COR-L47 (cell line): ENCODE measurements around the gene AFG1L.
"Not testable (repeated sequence)": the region's sequence is repeated elsewhere in the genome, so short reads cannot be mapped to it uniquely, and the experiment has no call there.

Experiments used
- DNase-seq: peaks from one replicate; lab custom pipeline; 2025; lab: John Stamatoyannopoulos, UW

AFG1L gene

DNA sequence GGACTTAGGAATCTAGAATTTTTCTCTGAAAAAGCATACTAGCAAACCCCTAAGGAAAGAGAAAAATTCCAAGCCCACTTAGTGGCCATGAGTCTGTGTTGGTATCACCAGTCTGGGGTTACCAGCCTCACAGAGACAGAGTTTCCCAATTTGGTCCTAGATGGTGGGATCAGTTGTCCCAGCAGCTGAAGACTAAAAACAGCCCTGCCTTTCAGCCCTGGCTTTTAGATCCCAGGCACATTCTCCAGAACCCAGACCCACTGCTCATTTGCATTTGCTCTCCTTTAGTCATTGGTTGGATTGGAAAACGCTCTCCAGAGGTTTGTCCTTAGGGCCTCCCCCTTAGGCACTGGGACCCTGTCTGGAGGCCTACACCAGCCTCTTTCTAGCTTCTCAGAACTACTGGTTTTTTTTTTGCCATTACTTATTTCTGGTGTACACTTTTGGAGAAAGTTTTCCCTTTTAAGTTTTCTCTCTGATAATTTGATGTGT is 226.8 kb downstream of the AFG1L start:
- no peak for DNase-seq

DNA sequence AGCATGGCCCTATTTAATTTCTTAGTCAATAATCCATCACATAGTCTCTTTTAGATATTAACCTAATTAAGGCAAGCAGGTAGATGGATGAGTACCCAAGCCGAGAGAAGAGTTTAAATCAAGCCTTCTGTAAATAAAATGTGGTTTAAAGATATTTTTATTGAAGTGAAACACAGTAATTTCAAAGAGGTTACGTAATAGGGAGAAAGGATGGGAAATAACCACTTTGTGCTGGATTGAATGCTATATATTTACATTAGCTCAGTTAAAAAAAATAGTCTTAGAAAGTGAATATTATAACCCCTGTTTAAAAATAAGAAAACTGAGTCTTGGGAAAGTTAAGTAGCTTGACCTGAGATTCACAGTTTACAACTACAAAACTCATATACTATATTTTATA is 228.8 kb downstream of the AFG1L start:
- no peak for DNase-seq

DNA sequence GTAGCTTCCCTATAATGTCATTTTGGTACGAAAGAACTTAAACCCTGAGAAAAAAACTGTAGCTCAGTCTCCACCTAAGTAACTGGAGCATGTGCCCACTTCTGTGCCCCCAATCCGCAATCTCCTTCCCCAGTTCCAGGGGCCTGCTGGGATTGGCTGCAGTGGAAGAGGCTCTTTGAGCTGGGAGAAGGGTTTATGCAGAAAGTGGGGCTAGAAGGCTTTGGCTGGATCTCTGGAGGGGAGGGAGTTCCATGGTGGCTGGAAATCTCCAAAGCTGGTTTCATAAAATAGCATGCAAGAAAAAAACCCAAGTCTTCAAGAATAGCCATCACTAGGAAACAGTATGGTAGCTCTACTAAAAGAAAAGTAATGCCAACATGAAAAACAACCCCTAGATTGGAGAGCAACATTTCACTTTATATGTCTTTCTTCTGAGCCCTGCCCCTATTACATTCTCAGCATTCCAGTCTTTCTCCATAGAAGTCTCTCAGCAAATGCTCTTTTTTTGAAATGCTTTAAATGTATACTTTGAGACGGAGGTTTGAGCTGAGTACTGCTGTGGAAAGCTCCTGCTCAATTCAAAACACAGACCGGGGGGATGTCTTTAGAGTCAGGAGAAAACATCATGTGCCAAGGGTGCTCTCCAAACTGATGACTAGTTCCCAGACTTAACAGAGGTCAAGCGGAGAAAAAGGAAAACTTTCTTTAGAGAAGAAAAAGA is 229.8 kb downstream of the AFG1L start:
- DNase-seq = no peak

DNA sequence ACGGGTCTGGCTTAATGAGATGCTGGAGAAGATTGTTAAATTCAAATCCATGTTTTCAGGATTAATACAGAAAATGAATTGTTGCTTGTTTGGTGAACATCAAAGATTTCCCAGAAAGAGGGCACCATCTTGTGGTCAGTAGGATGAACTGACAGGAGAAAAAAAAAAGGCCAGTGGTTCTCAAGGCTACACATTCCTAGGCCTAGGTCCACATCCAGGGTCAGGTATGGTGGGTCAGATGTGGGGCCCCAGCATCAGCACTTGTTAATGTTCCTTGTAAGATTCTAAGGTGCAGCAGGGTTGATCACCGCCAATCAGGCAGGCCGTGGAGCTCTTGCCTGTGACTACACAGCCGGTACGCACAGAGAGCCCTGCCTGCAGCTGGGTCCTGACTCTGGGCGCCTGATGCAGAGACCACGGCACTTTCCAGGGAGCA is 231.9 kb downstream of the AFG1L start:
- no peak for DNase-seq

DNA sequence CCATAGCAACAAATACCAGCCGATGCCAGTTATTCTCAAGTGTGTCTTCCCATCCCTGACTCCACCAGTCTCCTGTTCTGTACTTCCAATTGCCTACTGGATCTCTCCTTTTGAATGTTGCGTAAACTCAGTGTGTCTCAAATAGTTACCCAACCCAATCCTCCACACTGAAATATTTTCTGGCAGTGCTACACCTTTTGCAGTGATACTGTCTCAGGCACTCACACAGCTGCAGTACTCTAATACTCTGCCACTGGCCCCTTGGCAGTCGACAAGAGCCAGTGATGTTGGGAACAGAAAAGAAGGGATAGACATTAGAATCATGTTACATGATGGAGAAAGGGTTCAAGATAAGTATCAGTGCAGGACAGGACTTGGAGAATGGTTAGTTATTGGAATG is 234.0 kb downstream of the AFG1L start:
- no peak for DNase-seq

DNA sequence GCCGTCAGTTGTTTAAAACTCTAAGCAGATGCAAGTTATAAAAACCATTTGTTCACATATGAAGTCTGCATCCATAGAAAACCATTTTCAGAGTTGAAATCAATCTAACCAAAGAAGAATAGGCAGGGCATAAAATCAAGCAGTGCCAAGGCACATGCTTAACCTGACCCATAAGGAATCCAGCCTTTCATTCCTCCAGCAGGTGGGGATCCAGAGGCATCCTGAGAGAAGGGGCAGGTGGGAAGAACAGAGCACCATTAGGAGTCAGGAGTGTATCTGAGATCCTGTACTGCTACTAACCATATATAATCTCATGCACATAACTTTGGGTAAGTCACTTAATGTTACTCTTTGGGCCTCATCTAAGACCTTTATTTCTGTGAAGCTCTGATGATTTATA is 236.5 kb downstream of the AFG1L start:
- no peak for DNase-seq

DNA sequence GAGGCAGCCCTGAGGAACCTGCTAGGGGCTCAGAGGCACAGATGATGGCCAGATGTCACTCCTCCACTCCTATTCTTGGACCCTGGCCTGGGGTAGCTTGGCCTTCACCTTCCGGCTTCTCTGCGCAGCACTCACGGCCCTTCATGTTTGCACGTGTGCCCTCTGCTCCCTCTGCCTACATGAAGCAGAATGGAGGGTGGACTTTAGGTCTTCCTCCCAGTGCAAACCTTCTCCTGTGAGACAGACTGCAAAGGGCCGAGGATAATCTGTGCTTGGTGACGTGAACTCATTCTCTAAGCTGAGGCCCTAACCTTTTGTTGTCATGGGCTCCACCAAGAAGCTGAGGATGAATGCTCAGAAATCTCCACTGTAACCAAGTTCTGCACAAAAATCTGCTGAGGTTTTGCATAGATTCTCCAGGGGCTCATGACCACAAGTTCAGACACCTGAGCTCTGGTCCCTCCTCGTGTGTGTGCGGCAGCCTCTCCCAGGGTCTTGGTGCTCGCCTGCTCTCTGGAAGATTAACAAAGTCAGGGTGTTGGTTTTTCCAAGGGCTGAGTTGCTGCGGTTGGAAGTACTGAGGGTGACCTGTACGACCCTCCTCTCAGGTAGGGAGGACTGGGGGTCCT is 240.4 kb downstream of the AFG1L start:
- DNase-seq = no peak

DNA sequence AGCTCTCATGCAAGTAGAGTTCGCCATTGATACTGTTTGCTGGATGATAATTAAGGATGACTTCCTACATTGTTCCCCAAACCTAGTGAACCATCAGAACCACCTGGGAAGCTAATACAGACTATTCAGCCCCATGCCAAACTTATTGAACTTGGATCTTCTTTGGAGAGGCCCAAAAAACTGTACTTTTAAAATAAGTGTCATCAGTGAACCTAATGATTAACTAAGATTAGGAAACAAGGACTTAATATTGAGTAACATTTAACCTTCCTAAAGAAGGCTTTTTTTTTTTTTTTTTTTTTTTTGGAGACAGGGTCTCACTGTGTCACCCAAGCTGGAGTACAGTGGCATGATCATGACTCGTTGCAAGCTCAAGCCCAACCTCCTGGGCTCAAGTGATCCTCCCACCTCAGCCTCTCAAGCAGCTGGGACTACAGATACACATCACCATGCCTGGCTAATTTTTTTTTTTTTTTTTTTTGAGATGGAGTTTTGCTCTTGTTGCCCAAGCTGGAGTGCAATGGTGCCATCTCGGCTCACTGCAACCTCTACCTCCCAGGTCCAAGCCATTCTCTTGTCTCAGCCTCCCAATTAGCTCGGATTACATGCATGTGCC is 241.2 kb downstream of the AFG1L start:
- DNase-seq = not testable (repeated sequence)

DNA sequence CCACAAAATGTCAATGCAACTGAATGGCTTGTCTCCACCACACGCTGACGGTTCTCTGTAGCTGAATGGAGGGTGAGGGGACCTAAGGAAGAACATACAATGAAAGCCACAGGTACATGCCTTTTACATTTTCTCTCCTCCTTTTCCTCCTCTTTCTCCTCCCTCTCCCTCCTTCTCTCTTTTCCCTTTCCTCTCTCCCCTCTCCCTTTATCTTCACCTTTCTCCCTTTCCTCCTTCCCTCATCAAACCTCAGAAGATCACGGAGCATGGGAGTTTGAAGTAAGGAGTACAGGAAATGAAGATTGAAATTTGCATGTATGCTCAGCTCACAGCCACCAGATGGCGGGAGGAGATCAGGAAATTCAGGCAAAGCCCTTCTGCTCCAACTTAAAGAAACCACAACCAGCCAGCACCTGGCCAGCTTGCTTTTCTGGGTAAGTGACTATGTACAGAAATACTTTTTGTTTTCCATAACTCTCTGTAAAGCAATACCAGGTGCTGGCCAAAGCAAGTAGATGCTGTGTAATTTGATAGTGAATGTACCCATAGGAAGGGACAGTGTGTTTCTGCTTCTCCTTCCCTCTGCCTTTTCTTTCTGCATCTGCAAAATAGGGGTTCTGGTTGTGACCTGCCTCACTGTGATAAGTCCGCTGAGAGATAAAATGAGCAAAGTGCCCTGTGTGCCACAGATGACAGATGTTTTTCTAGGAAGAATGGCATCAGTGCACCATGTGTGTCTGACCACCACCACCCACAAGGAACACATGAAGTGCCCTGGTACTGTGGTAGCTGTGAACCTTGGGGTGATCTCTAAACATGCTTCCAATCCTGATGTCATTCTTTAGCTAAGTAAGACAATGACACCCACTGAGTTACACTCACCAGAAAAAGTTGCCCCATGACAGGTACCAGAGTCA is 247.2 kb downstream of the AFG1L start:
- peak; percentile 11 for DNase-seq

DNA sequence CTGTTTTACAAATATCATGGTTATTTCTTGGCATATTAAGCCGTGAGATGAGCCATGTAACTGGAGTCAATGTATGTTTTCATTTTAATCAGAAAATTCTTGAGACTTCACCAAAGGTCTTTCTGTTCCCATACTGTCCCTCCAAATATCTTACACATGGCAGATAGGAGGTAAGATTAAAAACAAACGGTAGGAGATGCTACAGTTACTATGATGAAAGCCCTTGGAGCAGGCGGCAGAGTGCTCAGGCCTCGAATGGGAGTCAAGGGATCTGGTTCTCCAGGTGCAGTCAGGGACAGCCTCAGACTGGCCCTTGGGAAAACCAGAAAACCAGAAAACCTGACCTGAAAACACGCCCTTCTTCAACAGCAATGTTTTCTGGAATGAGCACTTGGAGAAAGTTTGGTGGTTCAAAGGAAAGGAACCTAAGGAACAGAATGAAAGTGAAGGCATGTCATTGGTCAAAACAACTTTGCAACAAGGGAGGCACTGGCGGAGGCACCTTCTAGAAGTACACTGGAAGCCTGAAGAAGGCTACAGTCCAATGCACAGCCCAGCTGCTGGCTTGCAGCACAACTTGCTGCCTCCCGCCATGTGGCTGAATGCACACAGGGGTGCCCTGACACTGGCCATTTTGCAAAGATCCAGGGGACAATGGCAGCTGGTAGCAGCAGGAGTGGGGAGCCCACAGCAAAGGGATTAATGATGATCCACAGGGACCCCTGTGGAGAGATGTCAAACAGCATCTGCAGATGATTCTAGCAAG is 248.5 kb downstream of the AFG1L start:
- no peak for DNase-seq

DNA sequence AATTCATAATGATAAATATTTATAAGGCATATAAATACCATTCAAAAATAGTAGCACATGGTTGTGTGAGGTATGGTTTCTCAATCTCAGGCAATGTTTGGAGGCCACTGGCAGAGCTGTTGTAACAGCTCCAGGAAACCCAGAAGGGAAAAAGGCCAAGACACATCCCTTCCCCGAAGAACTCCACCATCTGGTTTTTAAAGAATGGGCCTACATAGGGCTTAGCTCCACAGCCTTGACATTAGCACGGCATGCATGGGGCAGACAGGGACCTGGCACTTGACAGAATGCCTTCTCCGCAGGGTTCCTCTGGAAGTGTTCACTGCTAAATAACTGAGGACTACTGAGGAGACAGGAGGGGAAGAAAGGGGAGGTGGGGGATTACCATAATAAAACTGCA is 249.8 kb downstream of the AFG1L start:
- no peak for DNase-seq

DNA sequence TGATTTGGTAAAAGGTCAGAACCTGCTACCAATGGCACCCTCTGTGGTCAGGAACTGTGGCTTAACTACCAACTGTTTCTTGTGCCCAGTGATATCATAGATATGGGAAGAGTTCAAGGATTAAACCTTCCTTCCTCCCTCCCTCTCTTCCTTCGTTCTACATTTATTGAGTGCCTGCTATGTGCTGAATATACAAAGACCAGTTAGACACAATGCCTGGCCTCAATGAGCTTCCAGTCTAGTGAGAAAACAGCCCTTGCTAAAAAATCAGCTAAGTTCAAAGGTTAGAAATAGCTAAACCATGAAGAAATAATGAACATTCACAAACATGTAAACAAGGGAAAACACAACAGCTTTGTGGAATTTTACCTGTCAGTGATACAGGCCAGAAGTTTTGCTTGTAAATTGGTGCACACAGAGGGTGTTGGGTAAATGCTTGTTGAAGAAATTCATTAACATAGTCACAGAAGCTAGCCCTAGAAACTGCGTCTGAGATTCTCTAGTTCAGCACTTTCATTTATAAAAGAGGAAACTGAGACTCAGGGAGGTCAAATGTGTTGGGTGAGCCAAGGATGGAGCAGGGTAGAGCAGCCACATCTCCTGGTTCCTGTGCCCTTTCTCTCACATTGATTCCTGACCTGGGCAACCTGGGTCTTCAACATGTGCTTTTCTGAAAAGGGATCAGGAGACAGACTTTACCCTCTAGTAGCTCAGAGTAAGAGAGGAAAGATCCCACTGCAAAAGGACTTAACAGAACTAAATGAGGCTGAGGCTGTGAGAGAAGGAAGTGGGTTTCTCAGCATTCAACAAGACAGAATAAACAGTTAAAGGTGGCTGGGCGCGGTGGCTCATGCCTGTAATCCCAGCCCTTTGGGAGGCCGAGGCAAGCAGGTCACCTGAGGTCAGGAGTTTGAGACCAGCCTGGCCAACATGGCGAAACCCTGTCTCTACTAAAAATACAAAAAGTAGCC is 251.5 kb downstream of the AFG1L start:
- DNase-seq = no peak

DNA sequence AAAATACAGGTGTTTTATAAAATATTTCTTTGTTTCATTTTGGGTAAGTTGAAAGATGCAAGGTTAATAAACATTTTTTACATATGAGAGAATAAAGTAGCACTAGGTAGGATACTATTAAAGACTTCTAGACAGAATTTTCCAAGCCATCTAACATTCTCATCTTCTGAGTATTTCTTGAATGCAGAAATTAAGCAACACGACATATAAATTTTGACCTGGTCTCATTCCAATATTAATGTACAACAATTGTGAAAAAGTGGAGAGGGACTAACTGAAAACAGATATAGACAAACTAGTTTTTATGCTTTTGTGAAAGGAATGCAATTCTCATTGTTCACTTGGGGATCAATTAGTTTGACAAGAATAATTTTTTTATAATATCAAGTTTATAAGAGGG is 254.4 kb downstream of the AFG1L start:
- DNase-seq = no peak

DNA sequence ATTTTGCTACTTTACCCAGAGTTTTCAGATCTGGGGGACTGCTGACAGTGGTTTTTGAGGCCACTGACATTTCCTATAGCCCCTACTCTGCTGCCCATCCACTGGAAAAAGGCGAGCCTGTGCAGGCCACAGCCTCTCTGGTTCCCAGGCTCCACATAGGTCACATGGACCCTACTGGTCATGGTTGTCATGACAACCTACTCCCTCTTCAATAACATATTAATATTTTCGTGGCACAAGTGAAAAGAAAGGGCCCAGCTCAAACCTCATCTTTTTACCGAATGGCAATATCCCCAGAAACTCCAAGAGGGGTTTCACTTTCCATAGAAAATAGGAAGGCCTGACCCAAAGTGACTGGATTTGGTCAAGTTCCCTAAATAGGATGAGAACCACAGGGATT is 254.9 kb downstream of the AFG1L start:
- DNase-seq = no peak

DNA sequence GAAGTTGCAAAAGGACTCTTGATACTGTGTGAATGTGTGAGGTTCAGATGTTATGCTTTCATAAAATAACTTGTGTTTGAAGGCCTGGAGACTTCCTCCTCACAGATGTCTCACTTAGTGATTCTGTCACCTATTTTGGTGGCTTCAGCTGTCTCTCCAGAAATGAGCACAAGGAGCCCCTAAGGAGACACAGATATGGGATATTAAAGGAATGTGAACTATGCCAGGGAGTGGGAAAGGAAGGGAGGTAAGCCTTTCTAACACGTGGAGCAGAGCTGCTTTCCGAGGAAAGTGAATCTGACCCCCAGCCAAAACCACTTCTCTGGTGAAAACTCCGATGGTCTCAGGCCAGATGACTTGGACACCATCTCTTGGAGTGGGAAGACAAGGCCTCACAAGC is 255.4 kb downstream of the AFG1L start:
- no peak for DNase-seq

DNA sequence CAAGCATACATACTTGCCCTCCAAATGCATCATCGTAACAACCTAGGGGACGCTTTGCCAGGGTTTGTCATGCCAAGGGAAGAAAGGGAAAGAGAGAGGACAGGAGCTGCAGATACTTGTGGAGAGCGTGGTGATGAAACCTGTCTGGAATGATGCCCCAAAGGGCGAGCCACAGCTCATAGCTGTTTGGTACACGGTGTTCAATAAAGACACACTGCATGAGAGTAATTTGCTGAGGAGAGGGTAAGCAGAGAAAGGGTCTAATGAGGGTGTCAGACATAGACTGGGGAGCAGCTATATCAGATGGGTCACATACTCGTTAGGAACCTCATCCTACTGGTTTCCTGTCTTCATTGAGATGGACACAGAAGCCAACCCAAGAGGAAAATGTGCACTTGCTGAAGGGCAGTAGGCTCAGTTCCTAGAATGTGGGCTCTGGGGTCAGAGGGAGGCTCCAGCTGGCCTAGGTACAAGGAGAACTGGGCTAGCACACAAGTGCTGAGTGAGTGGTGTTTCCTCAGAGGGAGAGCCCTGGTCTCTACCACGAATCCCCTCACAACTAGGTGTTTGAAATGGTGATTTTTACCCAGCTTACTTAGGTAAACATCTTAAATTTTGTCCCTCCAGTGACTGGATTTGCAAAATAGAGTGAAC is 260.7 kb downstream of the AFG1L start:
- no peak for DNase-seq

DNA sequence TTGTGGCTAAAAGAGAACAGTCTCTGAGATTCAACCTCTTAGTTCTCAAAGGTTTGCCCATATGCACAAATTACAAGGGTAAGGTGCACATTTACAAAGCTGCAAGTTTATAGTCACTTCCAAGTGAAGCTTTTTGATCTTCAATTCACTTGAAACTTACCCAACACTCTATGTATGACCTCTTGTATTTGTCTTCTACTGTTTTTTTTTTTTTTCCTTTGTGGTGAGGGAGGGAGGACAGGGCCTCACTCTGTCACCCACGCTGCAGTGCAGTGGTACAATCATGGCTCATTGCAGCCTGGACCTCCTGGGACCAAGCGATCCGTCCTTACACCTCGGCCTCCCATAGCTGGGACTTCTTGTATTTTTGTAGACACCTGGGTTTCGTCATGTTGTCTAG is 261.4 kb downstream of the AFG1L start:
- DNase-seq = no peak

DNA sequence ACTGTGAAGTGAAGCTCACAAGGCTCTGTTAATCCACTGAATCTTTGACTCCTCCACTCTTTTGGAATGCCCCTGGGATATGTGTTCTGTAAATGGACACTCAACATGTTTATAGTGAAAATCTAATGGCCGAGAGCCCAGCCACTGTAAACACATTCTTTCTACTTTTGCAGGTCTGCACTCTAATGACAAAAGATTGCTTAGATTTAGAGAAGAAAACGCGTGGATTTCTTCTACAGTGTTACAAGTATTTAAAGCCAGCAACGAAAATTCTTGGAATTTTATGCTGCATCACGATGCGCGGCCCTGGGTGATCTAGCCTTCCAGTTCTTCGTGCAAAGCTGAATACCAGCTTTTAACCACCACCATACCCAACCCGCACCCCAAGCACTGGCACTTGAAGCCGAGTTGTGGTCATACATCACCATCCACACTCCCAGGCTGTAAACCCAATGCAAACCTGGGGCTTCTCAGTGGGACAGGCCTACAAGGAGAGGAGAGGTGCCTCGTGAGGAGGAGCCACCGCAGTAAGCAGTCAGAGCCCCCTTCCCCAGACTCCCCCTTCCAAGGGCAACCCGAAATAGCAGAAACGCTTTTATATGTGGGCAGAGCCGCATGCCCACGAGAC is 262.1 kb downstream of the AFG1L start:
- no peak for DNase-seq
